ENCODE results near the gene NBDY.

Gene NBDY

GRCh38 chrX:56860888-56861287, 131.8 kb downstream of the NBDY start:
- no peak overlapping the region for H3K27ac ChIP-seq (ENCODE audit: low read length)
- H3K36me3 ChIP-seq (ENCODE audit: insufficient read depth, low read length), result no peaks in the 10 kb centered on the region
- H3K4me1 ChIP-seq (ENCODE audit: insufficient read depth, low read length), result no peaks in the 10 kb centered on the region
- DNase-seq, result no peak
- no peaks in the 10 kb centered on the region for H3K9me3 ChIP-seq (ENCODE audit: insufficient read depth, low read length, severe bottlenecking)
- no peaks in the 10 kb centered on the region for H3K79me2 ChIP-seq (ENCODE audit: insufficient read depth, low read length)
- no peak overlapping the region for H2AFZ ChIP-seq (ENCODE audit: low read depth, low read length)
- TF ChIP-seq EZH2 (IDR thresholded peaks at IDR 0.05; ENCODE audit: borderline replicate concordance, low read depth, low read length, severe bottlenecking), result no peak
- no peak for TF ChIP-seq CTCF (IDR thresholded peaks at IDR 0.05; ENCODE audit: borderline replicate concordance, extremely low read depth, low read length, poor library complexity, severe bottlenecking)
- no peaks in the 10 kb centered on the region for H4K20me1 ChIP-seq (ENCODE audit: insufficient read depth, low read length)
- H3K9ac ChIP-seq (ENCODE audit: low read depth, low read length), result no peak overlapping the region
- no peak overlapping the region for H3K4me3 ChIP-seq (ENCODE audit: low read depth in 1 of 2, low read length in 2 of 2)
- no peak for ATAC-seq (ENCODE audit: insufficient read depth, low read depth)
- H3K27me3 ChIP-seq (ENCODE audit: insufficient read depth, low read length, poor library complexity), result no peaks in the 10 kb centered on the region
- H3K4me2 ChIP-seq (ENCODE audit: insufficient read depth, low read length), result no peak overlapping the region

Measured in DND-41 (cell line).